Measurements from ENCODE around the gene PHF21A. TPM values are rescaled to one million over a fixed set of nuclear protein-coding genes. Genes with fewer than 3 reads are reported as not detected.

PHF21A gene
- total and polyA plus RNA-seq, 2 of the 8 experiments (the other 6 are each of a cell fraction or from before 2014, with no cell fraction given), result 17.6 to 40.3 TPM

GRCh38 chr11:45902452-45903380 is 218.5 kb downstream of the PHF21A start:
- POLR2A ChIA-PET (ENCODE audit: partially characterized antibody), result interaction anchor here (0.7 to 1.2 kb wide), 4 partner anchors 9 to 42 kb away, joined by 3 read pairs; partner anchors contain the start of gene PEX16
- H3K4me2 ChIP-seq (ENCODE audit: insufficient read depth in 1 of 2, low read depth in 2 of 2, low read length in 2 of 2), result no peak overlapping the region
- H4K91ac ChIP-seq (replicated peaks; ENCODE audit: insufficient read length, low read length), result no peak overlapping the region
- no peak for FAIRE-seq
- H3K79me2 ChIP-seq (ENCODE audit: control insufficient read depth in 1 of 2, insufficient read depth in 2 of 2, low read length in 2 of 2), result no peaks in the 10 kb centered on the region
- no peak for DNase-seq (ENCODE audit: low read depth in 1 of 2, low spot score in 2 of 2)
- H3K9ac ChIP-seq (replicated peaks in 1 of 4; ENCODE audit: extremely low read depth in 1 of 4, low read depth in 3 of 4, low read length in 3 of 4), result no peak overlapping the region
- no peak overlapping the region for H3K56ac ChIP-seq (replicated peaks; ENCODE audit: insufficient read length, low read depth, low read length)
- H3K4ac ChIP-seq (replicated peaks; ENCODE audit: insufficient read length, low read depth, low read length), result no peak overlapping the region
- peaks cover 2% of the 10 kb centered on the region for H3K79me1 ChIP-seq (ENCODE audit: low read depth, low read length)
- H3K23ac ChIP-seq (ENCODE audit: insufficient read length), result no peak overlapping the region
- H2BK12ac ChIP-seq (ENCODE audit: low read depth, low read length), result no peak overlapping the region
- no peak overlapping the region for H2BK15ac ChIP-seq (ENCODE audit: low read length)
- 92% methylated on average over 42 of the region's 56 CpGs; no CpG with 5 or more reads in 1 of the 2 experiments for WGBS, 2 experiments (ENCODE audit: extremely low coverage in 1 of 2, insufficient coverage in 1 of 2, insufficient read length in 1 of 2, insufficient replicate concordance in 2 of 2, low coverage in 1 of 2, low lambda C conversion rate in 2 of 2, missing lambda C conversion rate in 1 of 2)
- H3K18ac ChIP-seq (ENCODE audit: extremely low read depth, low read length), result no peak overlapping the region
- H3K4me1 ChIP-seq (replicated peaks in 1 of 4; ENCODE audit: control insufficient read depth in 3 of 4, insufficient read depth in 4 of 4, low read length in 3 of 4), result peaks cover 0 to 13% (median 6%) of the 10 kb centered on the region in 4 experiments; a peak in 5 of 7 replicates
- no peak overlapping the region for H3K27ac ChIP-seq (ENCODE audit: low read depth, low read length)
- no peak overlapping the region for H2BK5ac ChIP-seq (ENCODE audit: low read depth, low read length)
- no peak overlapping the region for H2BK20ac ChIP-seq (ENCODE audit: low read length)
- H4K8ac ChIP-seq (ENCODE audit: extremely low read depth, insufficient read depth, low read length), result no peak overlapping the region
- no peaks in the 10 kb centered on the region for H3K9me3 ChIP-seq (ENCODE audit: insufficient read depth in 2 of 2, low read depth in 1 of 2, low read length in 1 of 2)
- H2AFZ ChIP-seq (ENCODE audit: low read length), result no peak overlapping the region
- H2BK120ac ChIP-seq (replicated peaks; ENCODE audit: low read depth, low read length), result no peak overlapping the region
- H2AK5ac ChIP-seq (ENCODE audit: low read depth, low read length), result no peak overlapping the region
- H4K20me1 ChIP-seq (replicated peaks in 1 of 2; ENCODE audit: control insufficient read depth in 1 of 2, insufficient read depth in 2 of 2, low read length in 2 of 2), result peaks cover 10 to 15% of the 10 kb centered on the region in 2 experiments
- CTCF ChIA-PET (ENCODE audit: partially characterized antibody), result interaction anchor here (1.8 kb wide), 1 partner anchor 10 kb away, joined by 4 read pairs; no protein-coding TSS in a partner anchor
- no peak overlapping the region for H4K5ac ChIP-seq (ENCODE audit: insufficient read length, low read depth, low read length)
- no peak overlapping the region for H3K14ac ChIP-seq (ENCODE audit: insufficient read length)
- H3K27me3 ChIP-seq (replicated peaks in 1 of 4; ENCODE audit: control insufficient read depth in 3 of 4, extremely low read depth in 1 of 4, insufficient read depth in 3 of 4, low read length in 3 of 4), result peaks cover 0 to 5% (median 2%) of the 10 kb centered on the region in 4 experiments; a peak in 1 of 7 replicates
- H3K23me2 ChIP-seq (ENCODE audit: low read depth, low read length), result peaks cover 8% of the 10 kb centered on the region
- H3K4me3 ChIP-seq (ENCODE audit: extremely low read depth in 1 of 4, insufficient read depth in 2 of 4, low read depth in 3 of 4, low read length in 4 of 4), result no peak overlapping the region
- peaks cover 6 to 17% (median 15%) of the 10 kb centered on the region in 4 experiments; a peak in 6 of 8 replicates for H3K36me3 ChIP-seq (ENCODE audit: control insufficient read depth in 2 of 4, insufficient read depth in 4 of 4, low read length in 3 of 4)
- no peak for TF ChIP-seq NRF1 (IDR thresholded peaks at IDR 0.05; ENCODE audit: low read depth, low read length)
- no peak for TF ChIP-seq NANOG (IDR thresholded peaks at IDR 0.05; ENCODE audit: insufficient read depth, low read depth, low read length, poor library complexity, severe bottlenecking)
- no peak for TF ChIP-seq SUZ12 (IDR thresholded peaks at IDR 0.05; ENCODE audit: low read length)
- TF ChIP-seq ZNF274 (IDR thresholded peaks at IDR 0.05; ENCODE audit: borderline replicate concordance, extremely low read depth, low read length), result no peak
- no peak for TF ChIP-seq BCL11A (IDR thresholded peaks at IDR 0.05; ENCODE audit: low read depth in 2 of 2, low read length in 2 of 2)
- TF ChIP-seq CREB1 (IDR thresholded peaks at IDR 0.05), result no peak
- TF ChIP-seq RAD21 (IDR thresholded peaks at IDR 0.05 in 1 of 2, conservative IDR thresholded peaks at IDR 0.05 in 1 of 2; ENCODE audit: low read depth in 2 of 2, low read length in 2 of 2), result no peak
- no peak for TF ChIP-seq CBX5 (IDR thresholded peaks at IDR 0.05; ENCODE audit: low read depth, low read length)
- no peak for TF ChIP-seq BACH1 (IDR thresholded peaks at IDR 0.05; ENCODE audit: low read length)
- TF ChIP-seq KDM1A (IDR thresholded peaks at IDR 0.05; ENCODE audit: borderline replicate concordance, low read length), result no peak
- no peak for TF ChIP-seq YY1 (IDR thresholded peaks at IDR 0.05; ENCODE audit: low read depth, low read length)
